Panc1 (cell line): ENCODE results near the gene NSUN6. TPM values are rescaled to one million over a fixed set of nuclear protein-coding genes. Genes with fewer than 3 reads are reported as not detected.

Experiments
- ATAC-seq: fragments of 200-7000 bp; cut with Tn5 transposase; 2 replicates; pipeline ENCODE4 v1.9.1; 2020; ENCODE audit warnings: mild to moderate bottlenecking, moderate library complexity
- BruUV-seq: library from RNA; stranded (reverse); fragments of 400-500 nt; replicated peaks from 2 replicates; lab custom pipeline; 2021; lab: Mats Ljungman, UMichigan
- CTCF ChIA-PET: fragments of 300-600 bp; sonication (Branson Sonifier 250); formaldehyde crosslinking; loops from one replicate; lab custom pipeline; 2022; ENCODE audit warnings: antibody characterized with exemption; lab: Charles Lee
- POLR2A ChIA-PET: fragments of 300-600 bp; sonication (Branson Sonifier 250); formaldehyde crosslinking; loops from one replicate; lab custom pipeline; 2022; ENCODE audit warnings: antibody characterized with exemption; lab: Charles Lee
- DNase-seq: peaks from one replicate; pipeline ENCODE4 v3.0.0-alpha.2; 2010; ENCODE audit warnings: low read depth, low spot score
- H3K27ac ChIP-seq: 2 replicates; pipeline ENCODE4 v1.5.1; 2011; ENCODE audit warnings: mild to moderate bottlenecking, low read length, inconsistent platforms
- H3K27me3 ChIP-seq: fragments of 200-500 bp; sonication (Bioruptor generic); 2 replicates; pipeline ENCODE4 v1.6.0; 2014; ENCODE audit warnings: low read length, inconsistent platforms; ENCODE audit not compliant: control insufficient read depth, insufficient read depth
- H3K36me3 ChIP-seq: fragments of 200-500 bp; sonication (Bioruptor generic); 2 replicates; pipeline ENCODE4 v1.5.1; 2014; ENCODE audit warnings: inconsistent platforms, mild to moderate bottlenecking, low read length, moderate library complexity; ENCODE audit not compliant: control insufficient read depth, insufficient read depth
- H3K4me1 ChIP-seq: 2 replicates; pipeline ENCODE4 v1.5.1; 2011; ENCODE audit warnings: inconsistent platforms, mild to moderate bottlenecking, low read length, moderate library complexity; ENCODE audit not compliant: control insufficient read depth, insufficient read depth
- H3K4me3 ChIP-seq, 2 experiments: 2 replicates each; pipeline ENCODE4 v1.5.1; 2011 to 2012; ENCODE audit warnings: low read depth in 2 of 2, low read length in 2 of 2, mild to moderate bottlenecking in 2 of 2, inconsistent platforms in 1 of 2, moderate library complexity in 1 of 2
- H3K9me3 ChIP-seq: fragments of 200-500 bp; sonication (Bioruptor generic); 2 replicates; pipeline ENCODE4 v1.5.1; 2014; ENCODE audit warnings: low read depth, mild to moderate bottlenecking, inconsistent platforms, low read length, moderate library complexity; ENCODE audit not compliant: control insufficient read depth, insufficient read depth
- POLR2AphosphoS5 ChIP-seq: IDR thresholded peaks from 2 replicates; pipeline ENCODE4 v1.6.1; 2012; ENCODE audit warnings: mild to moderate bottlenecking, low read depth, low read length, moderate library complexity
- SIN3A ChIP-seq: IDR thresholded peaks from 2 replicates; pipeline ENCODE4 v1.6.1; 2012; ENCODE audit warnings: low read depth, mild to moderate bottlenecking, low read length, moderate library complexity, borderline replicate concordance; ENCODE audit not compliant: insufficient read depth
- TCF7L2 ChIP-seq: IDR thresholded peaks from 2 replicates; pipeline ENCODE4 v1.6.1; 2011; ENCODE audit warnings: mild to moderate bottlenecking, low read depth, low read length, inconsistent platforms
- in situ Hi-C: cut with HindIII; loops from 2 replicates; pipeline ENCODE4 v1.10.0; 2016; ENCODE audit warnings: low sequenced_read_pairs, low pct_unique_long_range_greater_than_20kb
- intact Hi-C: fragments of 100-400 bp; cut with micrococcal nuclease; formaldehyde crosslinking; loops from one replicate; pipeline ENCODE4 v1.10.0; 2022; ENCODE audit not compliant: unreplicated experiment
- total RNA-seq: library from RNA; stranded (reverse); gene quantifications from one replicate; pipeline ENCODE4 v1.2.1, GENCODE V29; 2021; ENCODE audit not compliant: unreplicated experiment
- TF ChIP-seq, protein P1 (sequence below): fragments of 450-650 bp; IDR thresholded peaks from 2 replicates; pipeline ENCODE4 v1.5.1; 2017; ENCODE audit warnings: mild to moderate bottlenecking
- TF ChIP-seq, protein P2 (sequence below), 2 experiments: IDR thresholded peaks; 2 replicates each; pipeline ENCODE4 v1.6.1; 2011 to 2012; ENCODE audit warnings: low read depth in 2 of 2, control low read depth in 1 of 2, low read length in 1 of 2, mild to moderate bottlenecking in 1 of 2, moderate library complexity in 1 of 2; ENCODE audit not compliant: insufficient read depth in 1 of 2

The NSUN6 gene
- total RNA-seq, 1 experiment from 2014 or later, result 4.3 TPM

DNA sequence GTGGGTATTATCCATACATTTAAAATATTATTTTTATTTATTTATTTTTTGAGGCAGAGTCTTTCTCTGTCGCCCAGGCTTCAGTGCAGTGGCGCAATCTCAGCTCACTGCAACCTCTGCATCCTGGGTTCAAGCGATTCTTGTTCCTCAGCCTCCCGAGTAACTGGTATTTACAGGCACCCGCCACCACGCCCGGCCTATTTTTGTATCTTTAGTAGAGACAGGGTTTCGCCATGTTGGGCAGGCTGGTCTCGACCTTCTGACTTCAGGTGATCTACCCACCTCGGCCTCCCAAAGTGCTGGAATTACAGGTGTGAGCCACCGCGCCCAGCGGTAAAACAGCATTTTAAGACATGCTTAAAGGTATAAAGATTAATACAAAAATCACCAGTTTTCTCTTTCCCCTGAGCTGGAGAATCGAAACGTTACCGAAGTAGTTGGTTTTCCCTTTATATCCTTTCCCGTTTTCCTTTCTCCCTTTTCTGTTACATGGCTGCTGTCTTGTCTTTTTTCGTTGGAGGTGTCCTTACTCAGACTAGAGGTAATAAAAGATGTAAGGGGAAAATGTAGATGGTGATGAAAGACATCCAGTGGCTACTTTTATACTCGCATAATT is 9.5 kb upstream of the NSUN6 start:
- TF ChIP-seq TCF7L2 (no peak), POLR2AphosphoS5 (no peak), SIN3A (no peak)
- TF ChIP-seq, protein P1, sequence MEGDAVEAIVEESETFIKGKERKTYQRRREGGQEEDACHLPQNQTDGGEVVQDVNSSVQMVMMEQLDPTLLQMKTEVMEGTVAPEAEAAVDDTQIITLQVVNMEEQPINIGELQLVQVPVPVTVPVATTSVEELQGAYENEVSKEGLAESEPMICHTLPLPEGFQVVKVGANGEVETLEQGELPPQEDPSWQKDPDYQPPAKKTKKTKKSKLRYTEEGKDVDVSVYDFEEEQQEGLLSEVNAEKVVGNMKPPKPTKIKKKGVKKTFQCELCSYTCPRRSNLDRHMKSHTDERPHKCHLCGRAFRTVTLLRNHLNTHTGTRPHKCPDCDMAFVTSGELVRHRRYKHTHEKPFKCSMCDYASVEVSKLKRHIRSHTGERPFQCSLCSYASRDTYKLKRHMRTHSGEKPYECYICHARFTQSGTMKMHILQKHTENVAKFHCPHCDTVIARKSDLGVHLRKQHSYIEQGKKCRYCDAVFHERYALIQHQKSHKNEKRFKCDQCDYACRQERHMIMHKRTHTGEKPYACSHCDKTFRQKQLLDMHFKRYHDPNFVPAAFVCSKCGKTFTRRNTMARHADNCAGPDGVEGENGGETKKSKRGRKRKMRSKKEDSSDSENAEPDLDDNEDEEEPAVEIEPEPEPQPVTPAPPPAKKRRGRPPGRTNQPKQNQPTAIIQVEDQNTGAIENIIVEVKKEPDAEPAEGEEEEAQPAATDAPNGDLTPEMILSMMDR, result no peak
- TF ChIP-seq, protein P2, sequence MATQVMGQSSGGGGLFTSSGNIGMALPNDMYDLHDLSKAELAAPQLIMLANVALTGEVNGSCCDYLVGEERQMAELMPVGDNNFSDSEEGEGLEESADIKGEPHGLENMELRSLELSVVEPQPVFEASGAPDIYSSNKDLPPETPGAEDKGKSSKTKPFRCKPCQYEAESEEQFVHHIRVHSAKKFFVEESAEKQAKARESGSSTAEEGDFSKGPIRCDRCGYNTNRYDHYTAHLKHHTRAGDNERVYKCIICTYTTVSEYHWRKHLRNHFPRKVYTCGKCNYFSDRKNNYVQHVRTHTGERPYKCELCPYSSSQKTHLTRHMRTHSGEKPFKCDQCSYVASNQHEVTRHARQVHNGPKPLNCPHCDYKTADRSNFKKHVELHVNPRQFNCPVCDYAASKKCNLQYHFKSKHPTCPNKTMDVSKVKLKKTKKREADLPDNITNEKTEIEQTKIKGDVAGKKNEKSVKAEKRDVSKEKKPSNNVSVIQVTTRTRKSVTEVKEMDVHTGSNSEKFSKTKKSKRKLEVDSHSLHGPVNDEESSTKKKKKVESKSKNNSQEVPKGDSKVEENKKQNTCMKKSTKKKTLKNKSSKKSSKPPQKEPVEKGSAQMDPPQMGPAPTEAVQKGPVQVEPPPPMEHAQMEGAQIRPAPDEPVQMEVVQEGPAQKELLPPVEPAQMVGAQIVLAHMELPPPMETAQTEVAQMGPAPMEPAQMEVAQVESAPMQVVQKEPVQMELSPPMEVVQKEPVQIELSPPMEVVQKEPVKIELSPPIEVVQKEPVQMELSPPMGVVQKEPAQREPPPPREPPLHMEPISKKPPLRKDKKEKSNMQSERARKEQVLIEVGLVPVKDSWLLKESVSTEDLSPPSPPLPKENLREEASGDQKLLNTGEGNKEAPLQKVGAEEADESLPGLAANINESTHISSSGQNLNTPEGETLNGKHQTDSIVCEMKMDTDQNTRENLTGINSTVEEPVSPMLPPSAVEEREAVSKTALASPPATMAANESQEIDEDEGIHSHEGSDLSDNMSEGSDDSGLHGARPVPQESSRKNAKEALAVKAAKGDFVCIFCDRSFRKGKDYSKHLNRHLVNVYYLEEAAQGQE (IDR thresholded peaks at IDR 0.05; ENCODE audit: insufficient read depth in 1 of 2, low read depth in 2 of 2, low read length in 1 of 2), result no peak
- Histone ChIP-seq H3K27ac (peak overlapping the region; percentile 81; the same call in 1 of the 2 replicates), H3K9me3 (no peaks in the 10 kb centered on the region), H3K4me3 (peak overlapping the region; percentile 91 to 93), H3K27me3 (no peaks in the 10 kb centered on the region), H3K36me3 (peaks cover 8% of the 10 kb centered on the region; the same call in 1 of the 2 replicates), H3K4me1 (peaks cover 15% of the 10 kb centered on the region; the same call in 1 of the 2 replicates)
- ChIA-PET POLR2A (no interaction called here), CTCF (no interaction called here)
- DNase-seq, result no peak
- BruUV-seq, result no TSS peak
- in situ Hi-C loops (no loop called here), intact Hi-C loops (no loop called here)
- no peak for ATAC-seq

DNA sequence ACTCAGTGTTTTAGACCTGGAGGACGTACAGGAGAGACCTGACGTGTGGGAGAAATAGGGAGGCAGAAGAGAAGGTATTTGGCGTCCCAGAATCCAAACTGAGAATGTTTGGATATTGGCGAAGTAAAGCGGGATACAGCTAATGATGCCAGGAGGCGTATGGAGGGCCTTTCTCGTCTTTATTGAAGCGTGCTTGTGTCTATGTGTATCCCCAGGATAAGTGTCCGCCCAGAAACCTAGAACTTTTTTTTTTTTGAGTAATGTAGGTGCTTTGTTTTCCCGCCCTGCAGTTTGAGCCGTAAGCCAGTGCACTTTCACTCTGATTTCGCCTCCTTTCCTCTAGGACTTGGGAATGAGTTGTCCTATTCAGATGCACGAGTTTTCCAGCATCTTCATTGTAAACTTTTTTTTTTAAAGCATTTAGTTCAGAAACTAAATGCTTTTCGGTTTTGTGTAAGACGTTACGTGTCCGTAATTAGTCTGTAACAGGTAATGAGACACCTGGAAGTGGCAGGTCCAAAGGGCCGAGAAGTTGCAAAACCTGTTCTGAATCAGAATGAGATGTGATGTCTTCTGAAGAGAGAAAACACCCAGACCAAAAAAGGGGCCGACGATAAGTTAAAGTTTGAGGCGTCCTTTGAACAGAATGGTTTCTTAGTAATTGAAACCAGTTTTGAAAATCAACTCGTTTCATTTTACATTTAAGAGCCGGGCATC is 8.6 kb upstream of the NSUN6 start:
- no peak for DNase-seq
- CTCF ChIA-PET, result no interaction called here
- POLR2A ChIA-PET, result no interaction called here

More for the DNA sequence above, 8.6 kb upstream of the NSUN6 start:
- no peaks in the 10 kb centered on the region for H3K9me3 ChIP-seq
- peak overlapping the region; percentile 91 to 93 for H3K4me3 ChIP-seq
- no peak for ATAC-seq
- in situ Hi-C loops, result no loop called here
- H3K36me3 ChIP-seq, result peaks cover 8% of the 10 kb centered on the region; the same call in 1 of the 2 replicates
- H3K4me1 ChIP-seq, result peaks cover 15% of the 10 kb centered on the region; the same call in 1 of the 2 replicates
- no peaks in the 10 kb centered on the region for H3K27me3 ChIP-seq
- peak overlapping the region; percentile 81 for H3K27ac ChIP-seq
- TF ChIP-seq POLR2AphosphoS5 (no peak), SIN3A (no peak), TCF7L2 (no peak)
- TF ChIP-seq, protein P1, result no peak
- TF ChIP-seq, protein P2 (IDR thresholded peaks at IDR 0.05; ENCODE audit: insufficient read depth in 1 of 2, low read depth in 2 of 2, low read length in 1 of 2), result no peak
- BruUV-seq, result TSS peak; percentile 78
- intact Hi-C loops, result no loop called here
